ENCODE measurements around the gene AEBP2. TPM values are rescaled to one million over a fixed set of nuclear protein-coding genes. Genes with fewer than 3 reads are reported as not detected.
A peak's percentile ranks its signal among the peaks of the same experiment; 100 is the strongest.

AEBP2 gene
- total and polyA plus RNA-seq, 2 experiments from 2014 or later = 10.4 to 16.6 TPM

GRCh38 chr12:19510461-19510860 is 71.2 kb downstream of the AEBP2 start:
- Histone ChIP-seq H2AFZ (no peak overlapping the region), H3K9me2 (ENCODE audit: insufficient read depth) (no peaks in the 10 kb centered on the region), H3K4me3 (no peak overlapping the region), H3K4me1 (ENCODE audit: insufficient read depth) (no peaks in the 10 kb centered on the region), H3K4me2 (ENCODE audit: unreplicated experiment) (no peak overlapping the region), H3K27ac (no peak overlapping the region), H4K20me1 (ENCODE audit: insufficient read depth) (no peaks in the 10 kb centered on the region), H3F3A (ENCODE audit: insufficient read depth) (no peaks in the 10 kb centered on the region), H3K36me3 (ENCODE audit: low read depth) (peaks cover 13% of the 10 kb centered on the region), H3K9me3 (ENCODE audit: low read depth) (no peaks in the 10 kb centered on the region), H3K79me2 (ENCODE audit: insufficient read depth) (peaks cover 82% of the 10 kb centered on the region), H3K27me3 (replicated peaks; ENCODE audit: insufficient read depth) (no peaks in the 10 kb centered on the region), H3K9ac (no peak overlapping the region)
- in situ Hi-C loops (cut with MboI) = no loop called here
- no peak for DNase-seq
- TF ChIP-seq EZH2phosphoT487 (IDR thresholded peaks at IDR 0.05; ENCODE audit: insufficient read depth, low read depth) = no peak
- TF ChIP-seq EZH2 (IDR thresholded peaks at IDR 0.05; ENCODE audit: insufficient read depth, poor library complexity, severe bottlenecking) = no peak
- WGBS, 2 experiments (ENCODE audit: low coverage in 1 of 2, low lambda C conversion rate in 2 of 2, missing lambda C conversion rate in 2 of 2) = 98 to 99% methylated on average over 4 of the region's 4 CpGs

GRCh38 chr12:19515179-19515578 is 75.9 kb downstream of the AEBP2 start:
- no peaks in the 10 kb centered on the region for H3K4me1 ChIP-seq (ENCODE audit: insufficient read depth)
- no peak overlapping the region for H3K4me2 ChIP-seq (ENCODE audit: unreplicated experiment)
- H3K9me2 ChIP-seq (ENCODE audit: insufficient read depth) = no peaks in the 10 kb centered on the region
- in situ Hi-C loops (cut with MboI) = no loop called here
- no peak overlapping the region for H3K9ac ChIP-seq
- no peaks in the 10 kb centered on the region for H3K27me3 ChIP-seq (replicated peaks; ENCODE audit: insufficient read depth)
- no peak for DNase-seq
- no peaks in the 10 kb centered on the region for H3K9me3 ChIP-seq (ENCODE audit: low read depth)
- WGBS, 2 experiments (ENCODE audit: low coverage in 1 of 2, low lambda C conversion rate in 2 of 2, missing lambda C conversion rate in 2 of 2) = 86 to 90% methylated on average over 5 of the region's 5 CpGs
- TF ChIP-seq EZH2phosphoT487 (IDR thresholded peaks at IDR 0.05; ENCODE audit: insufficient read depth, low read depth) (no peak), EZH2 (IDR thresholded peaks at IDR 0.05; ENCODE audit: insufficient read depth, poor library complexity, severe bottlenecking) (no peak)
- no peaks in the 10 kb centered on the region for H3F3A ChIP-seq (ENCODE audit: insufficient read depth)
- H2AFZ ChIP-seq = no peak overlapping the region
- peaks cover 42% of the 10 kb centered on the region for H3K79me2 ChIP-seq (ENCODE audit: insufficient read depth)
- H3K36me3 ChIP-seq (ENCODE audit: low read depth) = peaks cover 27% of the 10 kb centered on the region
- no peak overlapping the region for H3K4me3 ChIP-seq
- no peak overlapping the region for H3K27ac ChIP-seq
- no peaks in the 10 kb centered on the region for H4K20me1 ChIP-seq (ENCODE audit: insufficient read depth)

- H3K36me3 ChIP-seq (ENCODE audit: low read depth) = peaks cover 34% of the 10 kb centered on the region
- 24 to 30% methylated on average over 1 of the region's 1 CpG for WGBS, 2 experiments (ENCODE audit: low coverage in 1 of 2, low lambda C conversion rate in 2 of 2, missing lambda C conversion rate in 2 of 2)
- H3K27ac ChIP-seq = no peak overlapping the region
- no peaks in the 10 kb centered on the region for H3K9me3 ChIP-seq (ENCODE audit: low read depth)
- H3K4me1 ChIP-seq (ENCODE audit: insufficient read depth) = no peaks in the 10 kb centered on the region; the same call in 1 of the 2 replicates
- no peaks in the 10 kb centered on the region for H3K27me3 ChIP-seq (replicated peaks; ENCODE audit: insufficient read depth)
- H3K9ac ChIP-seq = no peak overlapping the region
- no peak overlapping the region for H2AFZ ChIP-seq
- H3K4me3 ChIP-seq = no peak overlapping the region
- TF ChIP-seq EZH2 (IDR thresholded peaks at IDR 0.05; ENCODE audit: insufficient read depth, poor library complexity, severe bottlenecking) (no peak), EZH2phosphoT487 (IDR thresholded peaks at IDR 0.05; ENCODE audit: insufficient read depth, low read depth) (no peak)
- DNase-seq = peak; percentile 9
- no peaks in the 10 kb centered on the region for H3K9me2 ChIP-seq (ENCODE audit: insufficient read depth)
- H4K20me1 ChIP-seq (ENCODE audit: insufficient read depth) = no peaks in the 10 kb centered on the region
- in situ Hi-C loops (cut with MboI) = no loop called here
- peaks cover 18% of the 10 kb centered on the region; the same call in 1 of the 2 replicates for H3K79me2 ChIP-seq (ENCODE audit: insufficient read depth)
- H3K4me2 ChIP-seq (ENCODE audit: unreplicated experiment) = no peak overlapping the region
- H3F3A ChIP-seq (ENCODE audit: insufficient read depth) = no peaks in the 10 kb centered on the region
Observed at GRCh38 chr12:19517583-19517982, 78.3 kb downstream of the AEBP2 start.

GRCh38 chr12:19518209-19518608 is 78.9 kb downstream of the AEBP2 start:
- Histone ChIP-seq H3K4me2 (ENCODE audit: unreplicated experiment) (no peak overlapping the region), H2AFZ (no peak overlapping the region), H3K27me3 (replicated peaks; ENCODE audit: insufficient read depth) (no peaks in the 10 kb centered on the region), H3K27ac (no peak overlapping the region), H3K9ac (no peak overlapping the region), H3K4me3 (no peak overlapping the region), H3K4me1 (ENCODE audit: insufficient read depth) (no peaks in the 10 kb centered on the region; the same call in 1 of the 2 replicates), H3K36me3 (ENCODE audit: low read depth) (peaks cover 34% of the 10 kb centered on the region), H3K9me3 (ENCODE audit: low read depth) (no peaks in the 10 kb centered on the region), H3F3A (ENCODE audit: insufficient read depth) (no peaks in the 10 kb centered on the region), H4K20me1 (ENCODE audit: insufficient read depth) (no peaks in the 10 kb centered on the region), H3K9me2 (ENCODE audit: insufficient read depth) (no peaks in the 10 kb centered on the region), H3K79me2 (ENCODE audit: insufficient read depth) (0 out of 2 replicates have a peak, but pooled peaks cover 16% of the 10 kb centered on the region)
- DNase-seq = no peak
- WGBS, 2 experiments (ENCODE audit: low coverage in 1 of 2, low lambda C conversion rate in 2 of 2, missing lambda C conversion rate in 2 of 2) = 95 to 100% methylated on average over 1 of the region's 1 CpG
- TF ChIP-seq EZH2 (IDR thresholded peaks at IDR 0.05; ENCODE audit: insufficient read depth, poor library complexity, severe bottlenecking) (no peak), EZH2phosphoT487 (IDR thresholded peaks at IDR 0.05; ENCODE audit: insufficient read depth, low read depth) (no peak)
- in situ Hi-C loops (cut with MboI) = no loop called here
